A673 (cell line): ENCODE data around the gene WNT3.

ENCODE experiments used
- CTCF ChIP-seq: fragments of 300-800, 200-600 bp; sonication (generic); conservative IDR thresholded peaks from 2 replicates; pipeline ENCODE4 v1.5.1; 2017; ENCODE audit warnings: low read depth, mild to moderate bottlenecking, antibody characterized with exemption, low read length, moderate library complexity, mixed read lengths
- EZH2 ChIP-seq: fragments of 200-600 bp; sonication (generic); IDR thresholded peaks from 2 replicates; pipeline ENCODE4 v1.6.1; 2017; ENCODE audit warnings: borderline replicate concordance, low read depth, mild to moderate bottlenecking, mixed read lengths, antibody characterized with exemption, low read length; ENCODE audit not compliant: poor library complexity, severe bottlenecking

- no peak for TF ChIP-seq CTCF
- no peak for TF ChIP-seq EZH2
Measured at GRCh38 chr17:46719891-46720290, 98.6 kb downstream of the WNT3 start.
